DMS 273 (cell line): ENCODE results near the gene CFAP20DC.
"Not testable (repeated sequence)": the region's sequence is repeated elsewhere in the genome, so short reads cannot be mapped to it uniquely, and the experiment has no call there.

Source experiments
- DNase-seq: peaks from one replicate; lab custom pipeline; 2025; ENCODE audit not compliant: unreplicated experiment; lab: John Stamatoyannopoulos, UW

The CFAP20DC gene

GRCh38 chr3:59049671-59050331, at the start of gene CFAP20DC:
TSS of gene CFAP20DC (minus strand) at chr3:59050025. CDS start at chr3:59049631, 394 bp downstream.
- peak; percentile 97 for DNase-seq

- not testable (repeated sequence) for DNase-seq
Measured at GRCh38 chr3:59098516-59098915, 48.7 kb upstream of the CFAP20DC start.

- DNase-seq = no peak
Measured at GRCh38 chr3:59094446-59094845, 44.6 kb upstream of the CFAP20DC start.

- DNase-seq = no peak
Measured at GRCh38 chr3:59093521-59093920, 43.7 kb upstream of the CFAP20DC start.

- DNase-seq = no peak
Measured at GRCh38 chr3:59088761-59089160, 38.9 kb upstream of the CFAP20DC start.

- no peak for DNase-seq
Measured at GRCh38 chr3:59085976-59086375, 36.2 kb upstream of the CFAP20DC start.

GRCh38 chr3:59084583-59084982, 34.8 kb upstream of the CFAP20DC start:
- DNase-seq = no peak

- DNase-seq = no peak
Measured at GRCh38 chr3:59082106-59082505, 32.3 kb upstream of the CFAP20DC start.

GRCh38 chr3:59081071-59081470, 31.2 kb upstream of the CFAP20DC start:
- DNase-seq = no peak

- no peak for DNase-seq
Measured at GRCh38 chr3:59079962-59080361, 30.1 kb upstream of the CFAP20DC start.

- DNase-seq = no peak
Measured at GRCh38 chr3:59074764-59075163, 24.9 kb upstream of the CFAP20DC start.

- no peak for DNase-seq
Measured at GRCh38 chr3:59072681-59073080, 22.9 kb upstream of the CFAP20DC start.

- DNase-seq = no peak
Measured at GRCh38 chr3:59069838-59070237, 20.0 kb upstream of the CFAP20DC start.

GRCh38 chr3:59065240-59065639, 15.4 kb upstream of the CFAP20DC start:
- no peak for DNase-seq

GRCh38 chr3:59064728-59065127, 14.9 kb upstream of the CFAP20DC start:
- no peak for DNase-seq

GRCh38 chr3:59064276-59064675, 14.5 kb upstream of the CFAP20DC start:
- no peak for DNase-seq

GRCh38 chr3:59056706-59057105, 6.9 kb upstream of the CFAP20DC start:
- DNase-seq = no peak

GRCh38 chr3:59052803-59053411, 3.1 kb upstream of the CFAP20DC start:
- DNase-seq = peak; percentile 60

- not testable (repeated sequence) for DNase-seq
Measured at GRCh38 chr3:59050811-59051414, 1.1 kb upstream of the CFAP20DC start.

- no peak for DNase-seq
Measured at GRCh38 chr3:59046839-59047238, 3.0 kb downstream of the CFAP20DC start.

- no peak for DNase-seq
Measured at GRCh38 chr3:59043391-59043790, 6.4 kb downstream of the CFAP20DC start.

GRCh38 chr3:59040902-59041301, 8.9 kb downstream of the CFAP20DC start:
- no peak for DNase-seq
